ENCODE results near the gene GDF2.

DNA sequence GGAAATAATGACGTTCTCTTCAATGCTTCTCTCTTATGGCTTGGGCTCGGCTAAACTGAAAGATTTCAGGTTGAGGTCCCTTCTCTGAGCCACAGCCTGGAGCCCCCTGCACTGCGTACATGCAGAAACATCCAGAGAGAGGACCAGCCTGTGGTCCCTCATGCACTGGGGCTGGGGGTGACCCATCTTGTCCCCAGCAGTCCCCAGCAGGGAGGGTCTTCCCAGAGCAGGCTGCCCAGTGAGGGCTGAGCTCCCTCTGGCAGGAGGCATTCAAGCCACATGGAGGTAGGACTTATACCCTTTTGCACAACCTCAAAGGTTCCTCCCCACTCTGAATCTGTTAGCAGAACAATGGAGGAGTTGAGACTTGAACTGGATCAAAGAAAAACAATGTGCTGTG lies 14.9 kb upstream of the GDF2 start:
- TF ChIP-seq, protein P1, sequence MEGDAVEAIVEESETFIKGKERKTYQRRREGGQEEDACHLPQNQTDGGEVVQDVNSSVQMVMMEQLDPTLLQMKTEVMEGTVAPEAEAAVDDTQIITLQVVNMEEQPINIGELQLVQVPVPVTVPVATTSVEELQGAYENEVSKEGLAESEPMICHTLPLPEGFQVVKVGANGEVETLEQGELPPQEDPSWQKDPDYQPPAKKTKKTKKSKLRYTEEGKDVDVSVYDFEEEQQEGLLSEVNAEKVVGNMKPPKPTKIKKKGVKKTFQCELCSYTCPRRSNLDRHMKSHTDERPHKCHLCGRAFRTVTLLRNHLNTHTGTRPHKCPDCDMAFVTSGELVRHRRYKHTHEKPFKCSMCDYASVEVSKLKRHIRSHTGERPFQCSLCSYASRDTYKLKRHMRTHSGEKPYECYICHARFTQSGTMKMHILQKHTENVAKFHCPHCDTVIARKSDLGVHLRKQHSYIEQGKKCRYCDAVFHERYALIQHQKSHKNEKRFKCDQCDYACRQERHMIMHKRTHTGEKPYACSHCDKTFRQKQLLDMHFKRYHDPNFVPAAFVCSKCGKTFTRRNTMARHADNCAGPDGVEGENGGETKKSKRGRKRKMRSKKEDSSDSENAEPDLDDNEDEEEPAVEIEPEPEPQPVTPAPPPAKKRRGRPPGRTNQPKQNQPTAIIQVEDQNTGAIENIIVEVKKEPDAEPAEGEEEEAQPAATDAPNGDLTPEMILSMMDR (IDR thresholded peaks at IDR 0.05), result no peak
- no peak for TF ChIP-seq POLR2A (IDR thresholded peaks at IDR 0.05)

Data from tibial nerve (tissue), 3 donors.